LNCAP (cell line): ENCODE measurements around the gene FKBP1A.

Experiments used
- CTCF ChIP-seq: fragments of 450-650 bp; IDR thresholded peaks from 2 replicates; pipeline ENCODE4 v1.5.1; 2017; ENCODE audit warnings: mild to moderate bottlenecking

Gene FKBP1A

GRCh38 chr20:1346315-1346969 lies 46.4 kb downstream of the FKBP1A start:
- TF ChIP-seq CTCF, result no peak

- TF ChIP-seq CTCF, result no peak
Measured at GRCh38 chr20:1345756-1346093, 47.1 kb downstream of the FKBP1A start.

DNA sequence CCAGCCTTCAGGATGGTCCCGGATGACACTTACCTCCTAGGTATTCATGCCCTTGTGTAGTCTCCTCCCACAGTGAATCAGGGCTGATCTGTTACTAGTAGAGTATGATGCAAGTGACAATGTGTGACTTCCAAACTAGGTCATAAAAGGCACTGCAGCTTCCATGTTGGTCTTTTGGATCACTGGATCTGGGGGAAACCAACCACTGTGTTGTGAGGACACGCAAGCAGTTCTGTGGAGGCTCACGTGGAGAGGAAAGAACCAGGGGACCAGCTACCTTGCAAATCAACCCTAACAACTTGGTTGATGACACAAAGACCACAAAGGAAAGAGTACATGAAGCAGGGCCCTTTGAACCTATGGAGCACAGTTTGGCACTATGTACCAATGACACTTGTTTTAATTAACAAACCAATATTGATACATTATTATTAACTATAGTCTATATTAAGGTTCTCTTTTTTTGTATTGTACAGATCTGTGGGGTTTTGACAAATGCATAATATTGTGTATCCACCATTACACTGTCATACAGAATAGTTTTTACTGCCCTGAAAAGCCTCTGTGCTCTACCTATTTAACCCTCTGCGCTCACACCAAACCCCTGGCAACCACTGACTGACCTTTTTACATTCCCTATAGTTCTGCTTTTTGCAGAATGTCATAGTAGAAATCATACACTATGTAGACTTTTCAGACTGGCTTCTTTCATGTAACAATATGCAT lies 47.7 kb downstream of the FKBP1A start:
- no peak for TF ChIP-seq CTCF

DNA sequence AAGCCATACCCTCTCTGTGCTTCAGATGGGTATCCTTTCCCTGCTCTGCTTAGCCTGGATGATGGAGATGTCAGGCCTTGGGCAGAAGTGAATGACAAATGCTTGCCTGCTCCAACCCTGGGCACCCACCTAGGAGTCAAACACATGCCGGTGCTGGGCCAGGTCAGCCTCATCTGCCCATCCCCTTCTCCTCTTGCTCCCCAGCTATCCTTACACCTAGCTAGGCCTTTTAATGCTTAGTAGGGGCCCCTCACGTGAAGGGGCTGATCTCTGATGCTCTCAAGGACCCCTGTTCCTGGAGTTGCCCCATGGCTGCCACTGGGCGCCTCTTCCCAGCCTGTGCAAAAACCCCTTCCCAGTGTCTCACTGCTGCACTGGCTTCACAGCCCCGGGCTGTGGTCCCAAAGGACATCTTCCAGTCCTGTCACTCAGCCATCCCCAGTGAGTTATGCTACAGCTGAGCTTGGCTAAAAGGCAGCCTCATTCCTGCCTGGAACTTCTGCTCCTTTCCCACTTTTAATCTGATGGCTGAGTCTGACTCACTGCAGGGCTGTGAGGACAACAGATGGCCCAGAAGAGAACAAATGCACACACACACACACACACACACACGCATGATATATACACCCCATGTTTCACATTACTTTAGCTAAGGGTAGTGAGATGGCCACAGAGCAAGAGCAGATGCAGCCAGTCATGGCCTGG lies 51.1 kb downstream of the FKBP1A start:
- TF ChIP-seq CTCF, result no peak

DNA sequence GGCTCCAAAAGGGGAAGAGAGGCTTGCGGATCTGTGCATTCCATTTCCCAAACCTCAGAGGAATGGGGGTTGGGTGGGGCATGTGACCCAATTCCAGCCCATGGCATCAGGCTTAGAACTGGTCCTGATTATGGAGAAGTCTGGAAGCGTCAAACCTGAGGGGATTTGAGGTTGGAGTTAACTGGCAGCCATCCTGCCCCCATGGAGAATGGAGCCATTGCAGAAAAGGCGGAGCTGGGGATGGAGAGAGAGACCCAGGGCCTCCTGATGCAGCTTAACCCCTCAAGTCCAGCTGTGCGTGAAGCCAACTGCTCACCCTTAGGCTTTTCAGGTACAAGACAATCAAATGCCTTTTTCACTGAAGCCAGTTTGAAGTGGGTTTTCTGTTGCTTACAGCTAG lies 54.1 kb downstream of the FKBP1A start:
- no peak for TF ChIP-seq CTCF

- no peak for TF ChIP-seq CTCF
Measured at GRCh38 chr20:1338096-1338495, 54.8 kb downstream of the FKBP1A start.

DNA sequence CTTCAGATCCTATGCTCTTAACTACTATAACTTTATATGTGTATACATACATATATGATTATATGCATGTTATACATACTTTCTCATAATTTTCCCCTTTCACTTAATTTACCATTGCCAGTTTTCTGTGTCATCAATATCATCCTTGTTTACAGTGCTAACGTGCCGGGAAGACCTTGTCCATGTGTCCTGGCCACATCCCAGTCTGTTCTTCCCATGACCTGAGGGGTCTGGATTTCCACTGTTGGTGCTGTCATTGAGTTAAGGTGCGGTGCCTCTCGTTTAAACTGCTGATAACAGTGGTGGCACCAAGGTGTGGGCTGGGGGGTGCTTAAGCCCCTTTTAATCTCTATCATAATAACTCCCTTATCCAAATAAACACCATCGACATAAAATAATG lies 55.4 kb downstream of the FKBP1A start:
- TF ChIP-seq CTCF, result no peak
